IMR-90 (cell line): Measurements from ENCODE around the gene CAND2.

Experiments used
- BHLHE40 ChIP-seq: fragments of 150-350 bp; IDR thresholded peaks from 2 replicates; pipeline ENCODE4 v1.6.1; 2016; ENCODE audit warnings: mild to moderate bottlenecking, low read depth, low read length
- CEBPB ChIP-seq: IDR thresholded peaks from 2 replicates; pipeline ENCODE4 v1.6.1; 2012; ENCODE audit warnings: low read depth, low read length, improper control_type of control experiment
- CHD1 ChIP-seq: IDR thresholded peaks from 2 replicates; pipeline ENCODE4 v1.6.1; 2012; ENCODE audit warnings: low read depth, low read length, improper control_type of control experiment
- CTCF ChIP-seq: conservative IDR thresholded peaks from 2 replicates; pipeline ENCODE4 v1.5.1; 2012; ENCODE audit warnings: mild to moderate bottlenecking, low read depth, low read length, improper control_type of control experiment
- ELK1 ChIP-seq: fragments of 150-350 bp; IDR thresholded peaks from 2 replicates; pipeline ENCODE4 v1.6.1; 2016; ENCODE audit warnings: low read depth, mild to moderate bottlenecking, low read length, moderate library complexity, borderline replicate concordance
- MAFK ChIP-seq: IDR thresholded peaks from 2 replicates; pipeline ENCODE4 v1.6.1; 2012; ENCODE audit warnings: low read depth, low read length, improper control_type of control experiment
- MAZ ChIP-seq: IDR thresholded peaks from 2 replicates; pipeline ENCODE4 v1.6.1; 2012; ENCODE audit warnings: low read depth, mild to moderate bottlenecking, low read length, improper control_type of control experiment, moderate library complexity, borderline replicate concordance
- NFE2L2 ChIP-seq: fragments of 150-350 bp; IDR thresholded peaks from 2 replicates; pipeline ENCODE4 v1.6.1; 2016; ENCODE audit warnings: low read depth, mild to moderate bottlenecking, low read length
- POLR2A ChIP-seq: IDR thresholded peaks from 2 replicates; pipeline ENCODE4 v1.6.1; 2012; ENCODE audit warnings: mild to moderate bottlenecking, low read depth, low read length
- RAD21 ChIP-seq: IDR thresholded peaks from 2 replicates; pipeline ENCODE4 v1.6.1; 2012; ENCODE audit warnings: low read length, improper control_type of control experiment
- RFX5 ChIP-seq: IDR thresholded peaks from 2 replicates; pipeline ENCODE4 v1.8.0; 2012; ENCODE audit warnings: low read depth, mild to moderate bottlenecking, low read length, moderate library complexity
- USF2 ChIP-seq: fragments of 150-350 bp; IDR thresholded peaks from 2 replicates; pipeline ENCODE4 v1.6.1; 2017; ENCODE audit warnings: mild to moderate bottlenecking, antibody characterized with exemption, low read length, low read depth

GRCh38 chr3:12799525-12800440 lies 3.3 kb downstream of the CAND2 start:
- TF ChIP-seq CTCF (no peak), RFX5 (no peak), POLR2A (no peak), MAZ (no peak), RAD21 (no peak), CEBPB (no peak), USF2 (no peak), CHD1 (no peak), ELK1 (no peak), NFE2L2 (no peak), BHLHE40 (no peak), MAFK (no peak)
